OCI-LY7 (cell line): Measurements from ENCODE around the gene NSMCE4A. TPM values are rescaled to one million over a fixed set of nuclear protein-coding genes. Genes with fewer than 3 reads are reported as not detected.
A peak's percentile ranks its signal among the peaks of the same experiment; 100 is the strongest.
"Not testable (repeated sequence)": the region's sequence is repeated elsewhere in the genome, so short reads cannot be mapped to it uniquely, and the experiment has no call there.

Experiments used
- BruUV-seq: library from RNA; stranded (reverse); fragments of 400-500 nt; replicated peaks from 2 replicates; lab custom pipeline; 2021; lab: Mats Ljungman, UMichigan
- CTCF ChIA-PET: fragments of 300-600 bp; sonication (Branson Sonifier 250); formaldehyde crosslinking; loops from one replicate; lab custom pipeline; 2022; ENCODE audit warnings: antibody characterized with exemption; ENCODE audit not compliant: unreplicated experiment; lab: Charles Lee
- POLR2A ChIA-PET: fragments of 300-600 bp; sonication (Branson Sonifier 250); formaldehyde crosslinking; loops from one replicate; lab custom pipeline; 2022; ENCODE audit warnings: antibody characterized with exemption; lab: Charles Lee
- DNase-seq: peaks from one replicate; pipeline ENCODE4 v3.0.0-alpha.2; 2015; ENCODE audit warnings: low spot score
- H2AFZ ChIP-seq: fragments of 200-600 bp; sonication (generic), shearing (Covaris generic); 2 replicates; pipeline ENCODE4 v1.6.1; 2014; ENCODE audit warnings: mild to moderate bottlenecking, antibody characterized with exemption, low read length, moderate library complexity
- H3K27ac ChIP-seq: fragments of 200-600 bp; sonication (generic); 2 replicates; pipeline ENCODE4 v1.5.1; 2014; ENCODE audit warnings: mixed run types, low read depth, mild to moderate bottlenecking, moderate library complexity, low read length, inconsistent platforms; ENCODE audit not compliant: poor library complexity, severe bottlenecking
- H3K36me3 ChIP-seq: fragments of 200-600 bp; sonication (generic); 2 replicates; pipeline ENCODE4 v1.6.1; 2014; ENCODE audit warnings: mild to moderate bottlenecking, antibody characterized with exemption, low read length, moderate library complexity, mixed read lengths; ENCODE audit not compliant: insufficient read depth
- H3K4me1 ChIP-seq: fragments of 200-600 bp; sonication (generic); 2 replicates; pipeline ENCODE4 v1.5.1; 2014; ENCODE audit warnings: mild to moderate bottlenecking, low read length; ENCODE audit not compliant: insufficient read depth, poor library complexity, severe bottlenecking
- H3K4me2 ChIP-seq: fragments of 200-600 bp; sonication (generic); 2 replicates; pipeline ENCODE4 v1.6.1; 2014; ENCODE audit warnings: mild to moderate bottlenecking, low read length
- H3K4me3 ChIP-seq: fragments of 200-600 bp; sonication (generic); 2 replicates; pipeline ENCODE4 v1.5.1; 2014; ENCODE audit warnings: mild to moderate bottlenecking, low read depth, low read length; ENCODE audit not compliant: poor library complexity, severe bottlenecking
- H3K79me2 ChIP-seq: fragments of 200-600 bp; sonication (generic); 2 replicates; pipeline ENCODE4 v1.6.1; 2016; ENCODE audit warnings: low read depth, mild to moderate bottlenecking, low read length, moderate library complexity, mixed read lengths; ENCODE audit not compliant: insufficient read depth
- H3K9me2 ChIP-seq: fragments of 200-600 bp; sonication (generic); 2 replicates; pipeline ENCODE4 v1.6.1; 2016; ENCODE audit warnings: mild to moderate bottlenecking, low read length, mixed read lengths; ENCODE audit not compliant: insufficient read depth
- H3K9me3 ChIP-seq: fragments of 200-600 bp; sonication (generic); 2 replicates; pipeline ENCODE4 v1.6.1; 2014; ENCODE audit warnings: mild to moderate bottlenecking, mixed run types, low read length, mixed read lengths
- H4K20me1 ChIP-seq: fragments of 200-600 bp; sonication (generic); 2 replicates; pipeline ENCODE4 v1.6.1; 2014; ENCODE audit warnings: mild to moderate bottlenecking, antibody characterized with exemption, low read length, moderate library complexity, mixed read lengths; ENCODE audit not compliant: insufficient read depth
- EZH2phosphoT487 ChIP-seq: fragments of 200-600 bp; sonication (generic); IDR thresholded peaks from 2 replicates; pipeline ENCODE4 v1.6.1; 2018; ENCODE audit warnings: low read depth, borderline replicate concordance, mild to moderate bottlenecking, mixed run types, antibody characterized with exemption, low read length, moderate library complexity, mixed read lengths
- intact Hi-C: fragments of 100-400 bp; cut with micrococcal nuclease; formaldehyde crosslinking; loops from one replicate; pipeline ENCODE4 v1.10.0; 2022; ENCODE audit not compliant: unreplicated experiment
- total RNA-seq, 2 experiments: library from RNA; depleted of rRNA in 1 of 2; stranded (reverse); fragments of >200 nt in 1 of 2; shearing (Covaris generic) in 1 of 2; gene quantifications; 2 replicates each; pipeline ENCODE4 v1.2.3, GENCODE V29; 2014 to 2022
- TF ChIP-seq, protein P1 (sequence below): fragments of 200-600 bp; sonication (generic); conservative IDR thresholded peaks from 2 replicates; pipeline ENCODE4 v1.5.1; 2014; ENCODE audit warnings: mild to moderate bottlenecking, antibody characterized with exemption, low read length, moderate library complexity, mixed read lengths

Gene NSMCE4A
- total RNA-seq, 2 experiments from 2014 or later: 69.5 to 105 TPM

DNA sequence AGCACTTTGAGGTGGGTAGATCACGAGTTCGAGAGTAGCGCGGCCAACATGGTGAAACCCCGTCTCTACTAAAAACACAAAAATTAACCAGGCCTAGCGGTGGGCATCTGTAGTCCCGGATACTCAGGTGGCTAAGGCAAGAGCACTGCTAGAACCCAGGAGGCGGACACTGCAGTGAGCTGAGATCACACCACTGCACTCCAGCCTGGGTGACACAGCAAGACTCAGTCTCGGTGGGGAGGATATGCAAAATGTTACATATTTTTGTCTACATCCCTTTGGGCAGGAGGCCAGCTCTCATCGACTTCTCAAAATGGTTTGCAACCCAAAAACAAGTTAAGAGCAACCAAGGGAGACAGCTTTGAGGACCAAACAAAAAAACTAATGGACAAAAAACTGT lies 55.4 kb downstream of the NSMCE4A start:
- intact Hi-C loops: loop anchor here (10.0 kb wide), 1 partner anchor 1065 kb away; the partner anchor contains the start of gene WDR11
- H3K9me2 ChIP-seq: no peaks in the 10 kb centered on the region
- no peak overlapping the region for H2AFZ ChIP-seq
- peak overlapping the region; percentile 61 for H3K4me2 ChIP-seq
- peak; percentile 80 for DNase-seq
- H3K4me3 ChIP-seq: peak overlapping the region; percentile 36
- H3K4me1 ChIP-seq: peaks cover 67% of the 10 kb centered on the region
- BruUV-seq: no TSS peak
- no peaks in the 10 kb centered on the region for H4K20me1 ChIP-seq
- H3K9me3 ChIP-seq: peaks cover 8% of the 10 kb centered on the region; the same call in 1 of the 2 replicates
- ChIA-PET POLR2A (interaction anchor here (0.6 to 1.3 kb wide), 3 partner anchors 8 to 1033 kb away, joined by 3 to 4 read pairs (median 4); partner anchors contain the start of gene ATE1), CTCF (no interaction called here)
- H3K79me2 ChIP-seq: peaks cover 33% of the 10 kb centered on the region; the same call in 1 of the 2 replicates
- H3K36me3 ChIP-seq: peaks cover 81% of the 10 kb centered on the region
- peak overlapping the region; percentile 84 for H3K27ac ChIP-seq
- TF ChIP-seq, protein P1, sequence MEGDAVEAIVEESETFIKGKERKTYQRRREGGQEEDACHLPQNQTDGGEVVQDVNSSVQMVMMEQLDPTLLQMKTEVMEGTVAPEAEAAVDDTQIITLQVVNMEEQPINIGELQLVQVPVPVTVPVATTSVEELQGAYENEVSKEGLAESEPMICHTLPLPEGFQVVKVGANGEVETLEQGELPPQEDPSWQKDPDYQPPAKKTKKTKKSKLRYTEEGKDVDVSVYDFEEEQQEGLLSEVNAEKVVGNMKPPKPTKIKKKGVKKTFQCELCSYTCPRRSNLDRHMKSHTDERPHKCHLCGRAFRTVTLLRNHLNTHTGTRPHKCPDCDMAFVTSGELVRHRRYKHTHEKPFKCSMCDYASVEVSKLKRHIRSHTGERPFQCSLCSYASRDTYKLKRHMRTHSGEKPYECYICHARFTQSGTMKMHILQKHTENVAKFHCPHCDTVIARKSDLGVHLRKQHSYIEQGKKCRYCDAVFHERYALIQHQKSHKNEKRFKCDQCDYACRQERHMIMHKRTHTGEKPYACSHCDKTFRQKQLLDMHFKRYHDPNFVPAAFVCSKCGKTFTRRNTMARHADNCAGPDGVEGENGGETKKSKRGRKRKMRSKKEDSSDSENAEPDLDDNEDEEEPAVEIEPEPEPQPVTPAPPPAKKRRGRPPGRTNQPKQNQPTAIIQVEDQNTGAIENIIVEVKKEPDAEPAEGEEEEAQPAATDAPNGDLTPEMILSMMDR: no peak
- no peak for TF ChIP-seq EZH2phosphoT487

DNA sequence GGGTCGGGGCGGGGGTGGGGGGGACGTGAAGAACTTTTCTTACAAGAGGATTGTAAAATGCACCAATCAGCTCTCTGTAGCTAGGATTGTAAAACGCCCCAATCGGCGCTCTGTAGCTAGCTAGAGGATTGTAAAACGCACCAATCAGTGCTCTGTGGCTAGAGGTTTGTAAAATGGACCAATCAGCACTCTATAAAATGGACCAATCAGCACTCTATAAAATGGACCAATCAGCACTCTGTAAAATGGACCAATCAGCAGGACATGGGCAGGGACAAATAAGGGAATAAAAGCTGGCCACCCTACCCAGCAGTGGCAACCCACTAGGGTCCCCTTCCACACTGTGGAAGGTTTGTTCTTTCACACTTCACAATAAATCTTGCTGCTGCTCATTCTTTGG lies 56.2 kb downstream of the NSMCE4A start:
- H2AFZ ChIP-seq, intact Hi-C loops, BruUV-seq, CTCF ChIA-PET, H4K20me1 ChIP-seq, H3K9me2 ChIP-seq, H3K4me3 ChIP-seq, H3K4me2 ChIP-seq, H3K9me3 ChIP-seq, DNase-seq: not testable (repeated sequence)
- Histone ChIP-seq H3K27ac (peak overlapping the region; percentile 84), H3K36me3 (peaks cover 88% of the 10 kb centered on the region), H3K79me2 (peaks cover 26% of the 10 kb centered on the region; the same call in 1 of the 2 replicates), H3K4me1 (peaks cover 62% of the 10 kb centered on the region)
- POLR2A ChIA-PET: interaction anchor here (1.3 kb wide), 1 partner anchor 9 kb away, joined by 4 read pairs; the partner anchor contains the start of gene ATE1

DNA sequence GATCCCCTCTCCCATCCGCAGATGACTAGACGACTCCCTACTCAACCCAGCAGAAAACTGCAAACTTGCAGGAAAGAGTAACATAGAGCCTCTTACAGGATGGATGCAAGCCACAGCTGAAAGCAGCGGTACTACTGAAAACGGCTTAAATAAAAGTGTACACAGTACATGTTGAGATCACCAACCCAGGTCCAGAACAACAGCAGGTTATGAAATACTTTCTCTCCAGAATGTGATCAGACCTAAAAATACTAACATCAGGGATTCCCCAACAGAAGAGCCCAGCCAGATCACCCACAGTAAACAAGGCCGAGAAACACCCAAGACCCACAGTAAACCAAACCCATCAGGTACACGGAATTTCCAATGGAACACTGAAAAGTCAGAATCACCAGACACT lies 60.4 kb downstream of the NSMCE4A start:
- peaks cover 6% of the 10 kb centered on the region; the same call in 1 of the 2 replicates for H3K79me2 ChIP-seq
- no peak for TF ChIP-seq EZH2phosphoT487
- H3K36me3 ChIP-seq: peaks cover 93% of the 10 kb centered on the region
- H3K9me2 ChIP-seq: no peaks in the 10 kb centered on the region
- intact Hi-C loops: no loop called here
- H3K27ac ChIP-seq: no peak overlapping the region
- no TSS peak for BruUV-seq
- H4K20me1 ChIP-seq: no peaks in the 10 kb centered on the region
- no peak for DNase-seq
- CTCF ChIA-PET: no interaction called here
- POLR2A ChIA-PET: no interaction called here
- peaks cover 24% of the 10 kb centered on the region for H3K4me1 ChIP-seq
- H3K9me3 ChIP-seq: peaks cover 8% of the 10 kb centered on the region; the same call in 1 of the 2 replicates
- no peak overlapping the region for H3K4me2 ChIP-seq
- no peak overlapping the region for H3K4me3 ChIP-seq
- no peak overlapping the region for H2AFZ ChIP-seq
